ENCODE measurements around the gene TNFRSF4. TPM values are rescaled to one million over a fixed set of nuclear protein-coding genes. Genes with fewer than 3 reads are reported as not detected.

The TNFRSF4 gene
- total RNA-seq, 3 donors from 2014 or later (not counting 1 experiment from before 2014, with no cell fraction given): 14.3 to 26.5 (median 15.7) TPM

- TF ChIP-seq, protein P1, sequence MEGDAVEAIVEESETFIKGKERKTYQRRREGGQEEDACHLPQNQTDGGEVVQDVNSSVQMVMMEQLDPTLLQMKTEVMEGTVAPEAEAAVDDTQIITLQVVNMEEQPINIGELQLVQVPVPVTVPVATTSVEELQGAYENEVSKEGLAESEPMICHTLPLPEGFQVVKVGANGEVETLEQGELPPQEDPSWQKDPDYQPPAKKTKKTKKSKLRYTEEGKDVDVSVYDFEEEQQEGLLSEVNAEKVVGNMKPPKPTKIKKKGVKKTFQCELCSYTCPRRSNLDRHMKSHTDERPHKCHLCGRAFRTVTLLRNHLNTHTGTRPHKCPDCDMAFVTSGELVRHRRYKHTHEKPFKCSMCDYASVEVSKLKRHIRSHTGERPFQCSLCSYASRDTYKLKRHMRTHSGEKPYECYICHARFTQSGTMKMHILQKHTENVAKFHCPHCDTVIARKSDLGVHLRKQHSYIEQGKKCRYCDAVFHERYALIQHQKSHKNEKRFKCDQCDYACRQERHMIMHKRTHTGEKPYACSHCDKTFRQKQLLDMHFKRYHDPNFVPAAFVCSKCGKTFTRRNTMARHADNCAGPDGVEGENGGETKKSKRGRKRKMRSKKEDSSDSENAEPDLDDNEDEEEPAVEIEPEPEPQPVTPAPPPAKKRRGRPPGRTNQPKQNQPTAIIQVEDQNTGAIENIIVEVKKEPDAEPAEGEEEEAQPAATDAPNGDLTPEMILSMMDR (IDR thresholded peaks at IDR 0.05): no peak
- peak overlapping the region; percentile 87 to 93 for H3K27ac Mint-ChIP-seq
- intact Hi-C loops (cut with micrococcal nuclease): no loop called here
- H3K36me3 Mint-ChIP-seq: no peaks in the 10 kb centered on the region
- H3K4me3 Mint-ChIP-seq: no peak overlapping the region
- 98% methylated on average over 7 of the region's 8 CpGs for WGBS (ENCODE audit: insufficient coverage)
- no peaks in the 10 kb centered on the region for H3K36me3 ChIP-seq (ENCODE audit: control insufficient read depth, insufficient read depth, low read length)
- peaks cover 21 to 45% of the 10 kb centered on the region in 2 donors for H3K4me1 Mint-ChIP-seq
- no peak overlapping the region for H3K27ac ChIP-seq (ENCODE audit: low read length)
- H3K27me3 ChIP-seq (ENCODE audit: control insufficient read depth, insufficient read depth, low read length): no peaks in the 10 kb centered on the region
- no peak for ATAC-seq
- H3K4me3 ChIP-seq (ENCODE audit: low read length): no peak overlapping the region
- H3K27me3 Mint-ChIP-seq (ENCODE audit: low read depth in 2 of 2): no peaks in the 10 kb centered on the region
- DNase-seq: no peak
- peaks cover 68% of the 10 kb centered on the region for H3K4me1 ChIP-seq (ENCODE audit: control insufficient read depth, insufficient read depth, low read length)
- no peaks in the 10 kb centered on the region for H3K9me3 Mint-ChIP-seq
- H3K9me3 ChIP-seq (ENCODE audit: control insufficient read depth, insufficient read depth, low read length): no peaks in the 10 kb centered on the region
These were observed 9.5 kb downstream of the TNFRSF4 start for GRCh38 chr1:1204425-1204920.

DNA sequence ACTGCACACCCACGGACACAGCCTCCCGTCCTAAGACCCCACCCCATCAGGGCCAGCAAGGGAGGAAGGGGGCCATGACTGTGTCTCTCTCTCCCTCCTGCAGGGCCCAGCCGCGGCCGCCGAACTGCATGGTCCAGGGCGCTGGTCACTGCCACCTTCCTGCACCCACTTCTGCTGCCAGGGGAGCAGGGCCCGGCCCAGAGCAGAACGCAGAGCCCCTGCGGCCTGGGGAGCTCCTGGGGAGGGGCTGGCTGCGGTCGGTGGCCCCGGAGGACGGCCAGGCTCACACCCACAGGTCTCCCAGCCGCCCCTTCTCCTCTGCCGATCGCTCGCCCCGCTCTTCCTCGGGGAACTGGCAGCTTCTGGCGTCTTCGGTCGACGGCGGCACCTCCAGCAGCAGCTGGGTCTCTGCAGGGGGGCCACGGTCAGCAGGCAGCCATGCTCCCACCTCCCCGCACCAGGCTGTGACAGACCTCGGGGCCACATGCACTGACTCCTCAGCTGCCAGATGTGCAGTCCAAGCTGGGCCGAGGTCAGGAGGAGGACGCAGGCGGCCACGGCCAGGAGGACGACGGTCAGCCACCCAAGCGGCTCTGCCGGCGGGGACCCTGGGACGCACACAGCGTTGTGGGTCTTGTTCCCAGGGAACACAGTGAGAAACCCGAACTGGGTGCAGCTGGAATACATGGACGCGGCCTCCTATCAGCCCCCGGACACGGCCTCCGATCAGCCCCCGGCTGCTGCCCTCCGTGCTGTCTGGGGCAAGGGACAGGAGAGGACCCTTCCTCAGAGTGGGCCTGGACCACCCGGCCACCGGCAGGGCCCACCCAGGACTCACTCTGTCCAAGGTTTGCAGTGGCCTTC is 10.2 kb downstream of the TNFRSF4 start:
- Mint-ChIP-seq H3K36me3 (no peaks in the 10 kb centered on the region), H3K27me3 (ENCODE audit: low read depth in 2 of 2) (no peaks in the 10 kb centered on the region), H3K9me3 (no peaks in the 10 kb centered on the region), H3K27ac (peak overlapping the region; percentile 87 to 93), H3K4me3 (peak overlapping the region; percentile 40), H3K4me1 (peaks cover 18 to 41% of the 10 kb centered on the region in 2 donors)
- H3K4me3 ChIP-seq (ENCODE audit: low read length): no peak overlapping the region
- 92% methylated on average over 49 of the region's 49 CpGs for WGBS (ENCODE audit: insufficient coverage)
- no peak overlapping the region for H3K27ac ChIP-seq (ENCODE audit: low read length)
- H3K27me3 ChIP-seq (ENCODE audit: control insufficient read depth, insufficient read depth, low read length): no peaks in the 10 kb centered on the region
- no peaks in the 10 kb centered on the region for H3K9me3 ChIP-seq (ENCODE audit: control insufficient read depth, insufficient read depth, low read length)
- peaks cover 63% of the 10 kb centered on the region for H3K4me1 ChIP-seq (ENCODE audit: control insufficient read depth, insufficient read depth, low read length)
- DNase-seq (peak in 1 of 2 donors; percentile 20), ATAC-seq (no peak)
- TF ChIP-seq, protein P1 (IDR thresholded peaks at IDR 0.05): no peak
- H3K36me3 ChIP-seq (ENCODE audit: control insufficient read depth, insufficient read depth, low read length): no peaks in the 10 kb centered on the region
- intact Hi-C loops (cut with micrococcal nuclease): no loop called here

DNA sequence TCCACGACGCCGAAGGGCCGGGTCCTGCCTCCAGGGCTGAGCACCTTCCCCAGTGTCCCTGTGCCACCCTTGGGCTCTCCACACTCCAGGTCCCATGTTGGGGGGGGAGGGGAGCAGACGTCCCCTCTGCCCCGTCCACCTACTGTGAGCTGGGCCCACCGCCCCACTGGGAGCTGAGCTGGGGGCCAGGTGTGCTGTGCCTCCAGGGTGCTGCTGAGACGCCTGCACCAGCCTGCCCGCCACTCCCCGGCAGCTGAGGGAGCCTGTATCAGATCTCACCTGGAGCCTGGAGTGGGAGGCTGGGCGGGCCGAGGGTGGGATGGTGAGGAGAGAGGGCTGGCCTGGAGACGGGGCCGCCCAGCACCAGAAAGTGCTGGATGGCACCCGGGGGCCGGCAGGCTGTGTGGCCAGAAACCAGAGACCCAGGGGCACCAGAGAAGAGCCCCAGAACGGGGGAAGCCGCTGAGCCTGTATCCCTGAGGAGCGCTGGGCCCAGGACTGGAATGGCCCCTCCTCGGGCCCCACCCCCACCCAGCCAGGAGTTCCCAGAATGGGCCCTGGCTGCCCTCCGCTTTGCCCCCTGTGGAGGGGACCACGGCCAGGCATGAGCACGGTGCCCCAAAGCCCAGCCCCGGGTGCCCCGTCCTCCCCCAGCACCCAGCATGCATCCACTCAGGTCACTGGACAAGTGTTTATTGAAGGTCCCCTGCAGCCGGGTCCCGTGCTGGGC is 11.0 kb downstream of the TNFRSF4 start:
- Histone ChIP-seq H3K9me3 (ENCODE audit: control insufficient read depth, insufficient read depth, low read length) (no peaks in the 10 kb centered on the region), H3K27ac (ENCODE audit: low read length) (no peak overlapping the region), H3K4me3 (ENCODE audit: low read length) (no peak overlapping the region), H3K36me3 (ENCODE audit: control insufficient read depth, insufficient read depth, low read length) (no peaks in the 10 kb centered on the region), H3K27me3 (ENCODE audit: control insufficient read depth, insufficient read depth, low read length) (no peaks in the 10 kb centered on the region), H3K4me1 (ENCODE audit: control insufficient read depth, insufficient read depth, low read length) (peaks cover 55% of the 10 kb centered on the region)
- intact Hi-C loops (cut with micrococcal nuclease): no loop called here
- TF ChIP-seq, protein P1 (IDR thresholded peaks at IDR 0.05): no peak
- H3K27ac Mint-ChIP-seq: peak overlapping the region; percentile 87 to 93
- H3K9me3 Mint-ChIP-seq: no peaks in the 10 kb centered on the region
- H3K4me3 Mint-ChIP-seq: peak overlapping the region; percentile 17
- WGBS (ENCODE audit: insufficient coverage): 88% methylated on average over 27 of the region's 27 CpGs
- peaks cover 10 to 33% of the 10 kb centered on the region in 2 donors for H3K4me1 Mint-ChIP-seq
- peak; percentile 26 to 28 for DNase-seq
- ATAC-seq: no peak
- H3K27me3 Mint-ChIP-seq (ENCODE audit: low read depth in 2 of 2): no peaks in the 10 kb centered on the region
- no peaks in the 10 kb centered on the region for H3K36me3 Mint-ChIP-seq
